Breast epithelium (tissue), 3 donors: Measurements from ENCODE around the gene FSIP1.

ENCODE experiments used
- CTCF ChIP-seq, 3 donors: fragments of 450-650 bp; IDR thresholded peaks; one replicate each; pipeline ENCODE4 v1.5.1; 2016 to 2017; ENCODE audit warnings: antibody characterized with exemption in 3 of 3, mild to moderate bottlenecking in 3 of 3, moderate library complexity in 3 of 3
- POLR2A ChIP-seq: fragments of 450-650 bp; IDR thresholded peaks from one replicate; pipeline ENCODE4 v1.6.1; 2016; ENCODE audit warnings: antibody characterized with exemption, mild to moderate bottlenecking, moderate library complexity
- POLR2AphosphoS5 ChIP-seq, 3 donors: sonication (generic); formaldehyde crosslinking; IDR thresholded peaks; one replicate each; pipeline ENCODE4 v1.6.1; 2017; ENCODE audit warnings: antibody characterized with exemption in 3 of 3

DNA sequence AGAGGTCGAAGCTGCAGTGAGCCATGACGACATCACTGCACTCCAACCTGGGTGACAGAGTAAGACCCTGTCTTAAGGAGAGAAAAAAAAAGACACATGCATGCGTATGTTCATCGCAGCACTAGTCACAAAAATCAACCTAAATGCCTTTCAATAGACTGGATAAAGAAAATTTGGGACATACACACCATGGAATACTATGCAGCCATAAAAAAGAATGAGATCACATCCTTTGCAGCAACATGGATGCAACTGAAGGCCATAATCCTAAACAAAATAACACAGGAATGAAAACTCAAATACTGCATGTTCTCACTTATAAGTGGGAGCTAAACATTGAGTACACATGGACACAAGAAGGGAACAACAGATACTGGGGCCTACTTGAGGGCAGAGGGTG lies 53.1 kb downstream of the FSIP1 start:
- TF ChIP-seq POLR2AphosphoS5 (IDR thresholded peaks at IDR 0.05) (no peak), CTCF (IDR thresholded peaks at IDR 0.05) (no peak), POLR2A (no peak)
